GM18502 (cell line): ENCODE measurements around the gene PLXNB2.

Source experiments
- ATAC-seq: cut with Tn5 transposase; IDR thresholded peaks from one replicate; pipeline ENCODE4 v1.9.1; 2021; ENCODE audit warnings: mild to moderate bottlenecking; ENCODE audit not compliant: unreplicated experiment, poor library complexity

The PLXNB2 gene

DNA sequence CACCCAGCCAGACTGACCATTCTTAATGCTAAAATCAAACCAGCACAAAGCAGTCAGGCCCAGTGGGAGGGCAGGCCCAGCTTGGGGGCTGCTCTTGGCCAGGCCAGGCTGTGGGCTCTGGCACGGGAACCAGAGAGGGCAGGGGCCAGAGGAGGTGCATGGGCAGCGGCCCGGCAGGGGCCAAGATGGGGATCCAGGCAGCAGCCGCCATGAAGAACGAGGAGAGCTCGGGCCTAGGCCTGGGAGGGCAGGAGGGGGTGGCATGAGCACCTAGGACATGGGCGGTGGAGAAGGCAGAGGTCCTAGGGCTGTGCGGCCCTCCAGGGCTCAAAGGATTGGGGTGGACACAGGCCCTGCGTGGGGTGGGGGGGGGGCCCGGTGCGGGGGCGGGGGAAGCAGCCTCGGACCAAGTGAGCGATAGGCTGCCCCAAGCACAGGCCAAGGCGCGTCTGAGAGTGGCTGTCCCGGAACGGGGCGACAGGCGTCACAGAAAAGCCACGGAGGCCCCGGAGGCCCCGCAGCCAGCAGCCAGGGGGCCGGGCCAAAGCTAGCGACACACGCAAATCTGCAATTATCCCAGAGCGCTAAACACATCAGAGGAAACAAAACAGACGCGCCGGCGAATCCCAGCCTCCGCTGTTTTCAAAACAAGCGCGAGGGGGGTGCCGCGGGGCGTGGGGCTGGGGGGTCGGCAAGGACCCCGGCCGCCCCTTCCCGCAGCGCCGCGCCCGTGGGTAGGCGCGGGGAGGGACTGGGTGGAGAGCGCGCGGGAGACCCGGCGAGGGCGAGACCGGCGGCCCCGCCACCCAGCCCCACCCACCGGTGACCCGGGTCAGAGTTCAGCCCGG lies 8.3 kb downstream of the PLXNB2 start:
- ATAC-seq = no peak

DNA sequence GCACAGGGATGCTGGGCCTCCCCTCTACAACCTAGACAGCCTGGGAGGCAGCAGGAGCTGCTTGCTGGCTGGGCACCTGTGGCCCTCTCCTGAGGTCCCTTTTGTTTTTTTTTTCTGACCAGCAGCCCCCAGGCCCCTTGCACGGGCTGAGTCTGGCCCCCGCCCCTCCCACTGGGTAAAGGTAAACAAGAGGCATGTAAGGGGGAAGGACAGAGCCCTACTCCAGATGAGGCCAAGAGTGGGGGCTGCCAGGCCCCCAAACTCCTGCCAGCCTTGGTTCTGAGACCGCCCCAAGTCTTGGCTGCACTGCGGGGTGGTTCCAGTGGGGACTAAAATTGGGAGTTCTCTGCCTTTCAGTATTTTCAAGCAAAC lies 9.2 kb downstream of the PLXNB2 start:
- no peak for ATAC-seq

DNA sequence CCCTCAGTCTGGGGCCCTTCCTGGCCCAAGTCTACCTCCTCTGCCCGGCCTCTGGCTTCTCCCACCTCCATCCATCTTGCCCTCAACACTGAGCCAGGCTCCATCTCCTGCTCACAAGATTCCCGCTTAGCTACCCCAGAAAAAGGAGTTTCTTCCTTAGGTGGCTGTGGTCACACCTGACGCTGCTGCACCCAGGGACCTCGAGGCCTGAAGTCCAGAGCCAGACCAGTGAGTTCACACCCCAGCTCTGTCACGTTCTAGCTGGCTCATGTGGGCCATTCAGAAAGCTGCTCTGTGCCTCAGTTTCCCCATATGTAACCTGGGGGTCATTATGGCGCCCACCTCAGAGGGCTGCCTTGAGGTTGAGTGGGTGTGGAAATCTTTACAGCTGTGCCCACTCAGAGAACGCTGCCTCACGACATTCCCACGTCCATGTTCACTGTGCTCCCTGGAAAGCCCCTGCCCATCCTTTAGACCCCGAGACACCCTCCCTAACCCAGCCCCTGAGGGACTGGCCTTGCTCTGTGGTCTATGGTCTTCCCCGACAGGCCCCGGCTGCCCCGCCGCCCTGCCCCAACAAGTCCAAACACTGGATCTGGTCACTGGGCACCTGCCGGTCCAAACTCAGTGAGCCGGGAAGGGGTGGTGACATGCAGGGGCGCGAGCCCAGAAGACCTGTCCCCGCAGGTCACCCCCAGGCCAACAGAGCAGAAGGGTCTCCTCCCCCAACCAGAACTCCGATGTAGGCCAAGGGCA lies 9.8 kb downstream of the PLXNB2 start:
- ATAC-seq = no peak

DNA sequence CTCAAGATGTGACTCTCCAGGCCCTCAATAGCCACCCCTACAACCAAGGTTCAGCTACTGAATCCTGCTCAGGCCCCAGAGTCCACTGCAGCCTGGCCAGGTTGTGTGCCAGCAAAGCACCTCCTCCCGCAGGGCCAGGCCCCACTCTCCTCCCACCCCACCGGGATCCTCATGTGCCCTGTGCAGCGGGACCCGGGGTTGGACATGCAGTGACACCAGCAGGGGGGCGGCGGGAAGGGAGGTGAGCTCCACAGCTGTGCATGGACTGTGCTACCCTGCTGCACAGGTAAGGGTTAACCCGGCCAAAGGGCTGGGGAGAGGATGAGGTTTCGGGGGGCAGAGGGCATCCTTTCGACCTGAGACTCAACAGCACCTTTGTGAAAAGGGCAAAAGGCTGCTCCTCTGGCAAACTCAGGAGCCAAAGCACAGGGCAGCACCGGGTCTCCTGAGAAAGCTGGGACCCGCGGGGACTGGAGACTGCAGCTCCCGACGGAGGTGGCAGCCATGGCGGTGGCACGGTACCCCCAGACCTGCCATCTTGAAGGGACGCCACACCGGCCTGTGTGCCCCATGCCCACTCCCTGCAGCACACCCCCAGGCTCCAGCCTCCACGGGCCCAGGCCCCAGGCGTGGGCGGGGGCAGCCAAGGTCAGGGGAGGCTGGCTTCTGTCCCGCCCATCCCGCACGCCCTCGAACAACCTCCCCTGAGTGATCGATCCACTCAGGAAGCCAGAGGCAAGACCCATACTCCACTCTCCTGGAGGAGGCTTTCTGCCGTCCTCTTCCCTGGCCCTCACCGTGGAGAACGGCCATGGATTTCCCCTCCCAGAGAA lies 10.6 kb downstream of the PLXNB2 start:
- ATAC-seq = no peak

DNA sequence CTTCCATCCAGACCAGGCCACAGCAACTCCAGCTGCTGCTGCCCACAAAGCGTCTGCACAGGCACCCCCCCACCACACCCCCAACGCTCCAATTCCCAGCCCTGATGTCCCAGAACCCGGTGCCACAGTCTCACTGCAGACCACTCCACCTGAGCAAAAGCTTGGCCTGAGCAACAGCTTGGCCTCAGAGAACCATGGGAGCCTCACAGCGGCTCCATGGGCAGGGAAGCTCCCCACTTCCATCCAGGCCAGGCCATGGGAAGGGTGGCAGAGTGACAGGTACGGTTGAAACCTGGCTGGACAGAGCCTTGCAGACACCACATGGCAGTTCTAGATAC lies 13.2 kb downstream of the PLXNB2 start:
- ATAC-seq = no peak

DNA sequence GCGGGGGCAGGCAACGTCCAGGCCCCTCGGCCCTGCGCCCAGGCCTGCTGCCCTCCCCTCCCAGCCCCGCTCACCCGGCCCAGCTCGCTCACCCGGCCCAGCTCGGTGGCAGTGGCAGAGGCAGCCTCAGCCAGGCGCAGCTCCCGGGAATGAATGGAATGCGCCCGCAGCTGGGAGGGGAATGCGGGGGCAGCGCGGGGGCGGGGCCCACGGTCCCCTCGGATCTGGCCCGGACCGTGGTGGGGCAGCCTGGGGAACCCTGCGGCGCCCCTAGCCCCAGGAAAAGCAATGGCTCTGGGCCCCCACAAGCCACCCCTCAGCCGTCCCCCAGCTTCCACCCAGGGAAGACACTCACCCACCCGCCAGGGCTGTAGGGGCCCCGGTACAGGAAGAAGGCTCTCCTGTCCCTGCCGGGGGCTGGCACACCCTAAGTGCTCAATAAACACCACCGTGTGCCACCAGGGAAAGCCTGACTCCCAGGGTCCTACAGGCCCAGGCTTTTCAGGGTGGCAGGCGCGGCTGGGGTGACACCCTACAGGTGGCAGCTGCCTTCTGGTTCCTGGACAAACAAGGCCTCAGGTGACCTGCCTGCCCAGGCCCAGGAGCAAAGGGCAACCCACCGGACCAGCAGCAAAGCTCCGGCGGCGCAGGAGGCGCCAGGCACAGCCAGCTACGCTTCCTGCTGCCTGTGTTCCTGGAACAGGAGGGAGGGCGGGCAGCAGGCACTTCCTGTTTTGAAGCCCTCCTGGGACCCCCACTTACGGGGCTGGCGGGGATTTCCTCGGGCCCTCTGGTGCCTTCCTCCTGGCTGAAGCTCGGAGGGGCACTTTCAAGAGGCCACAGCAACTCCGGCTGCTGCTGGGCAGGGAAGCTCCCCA lies 13.8 kb downstream of the PLXNB2 start:
- ATAC-seq = no peak

DNA sequence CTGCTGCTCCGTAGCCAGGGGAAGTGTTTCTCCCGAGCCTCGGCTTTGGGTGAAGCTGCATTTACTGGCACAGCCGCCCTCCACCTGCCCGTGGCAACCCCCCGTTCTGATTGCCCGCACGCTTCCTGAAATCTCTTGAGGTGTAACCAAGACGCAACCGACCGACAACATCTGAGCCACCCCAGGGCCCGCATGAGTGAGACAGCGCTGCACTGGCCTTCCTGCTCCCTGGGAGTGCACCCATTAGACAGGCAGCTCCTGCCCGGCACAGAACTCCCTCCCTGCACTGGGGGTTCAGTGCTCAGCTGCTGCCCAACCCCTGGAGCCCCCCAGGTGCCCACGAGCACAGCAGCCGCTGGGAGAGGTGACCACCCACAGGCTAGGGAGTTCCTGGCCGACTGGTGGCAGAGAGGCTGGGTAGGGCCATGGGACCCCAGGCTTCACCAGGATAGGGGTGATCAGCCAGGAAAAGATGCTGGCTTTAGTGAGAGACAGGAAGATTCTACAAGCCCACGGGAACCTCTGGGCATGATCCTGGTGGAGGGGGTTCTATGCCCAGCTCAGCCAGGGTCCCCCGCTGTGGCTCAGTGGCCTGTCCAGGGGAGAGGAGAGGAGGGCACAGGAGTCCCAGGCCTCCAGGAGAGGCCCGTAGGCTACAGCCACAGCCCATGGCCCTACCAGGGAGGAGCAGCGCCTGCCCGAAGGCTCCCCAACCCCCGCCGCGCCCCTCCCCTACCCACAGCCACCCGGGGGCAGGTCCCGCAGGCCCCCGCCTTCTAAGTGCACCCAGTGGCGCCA lies 14.6 kb downstream of the PLXNB2 start:
- ATAC-seq = no peak

DNA sequence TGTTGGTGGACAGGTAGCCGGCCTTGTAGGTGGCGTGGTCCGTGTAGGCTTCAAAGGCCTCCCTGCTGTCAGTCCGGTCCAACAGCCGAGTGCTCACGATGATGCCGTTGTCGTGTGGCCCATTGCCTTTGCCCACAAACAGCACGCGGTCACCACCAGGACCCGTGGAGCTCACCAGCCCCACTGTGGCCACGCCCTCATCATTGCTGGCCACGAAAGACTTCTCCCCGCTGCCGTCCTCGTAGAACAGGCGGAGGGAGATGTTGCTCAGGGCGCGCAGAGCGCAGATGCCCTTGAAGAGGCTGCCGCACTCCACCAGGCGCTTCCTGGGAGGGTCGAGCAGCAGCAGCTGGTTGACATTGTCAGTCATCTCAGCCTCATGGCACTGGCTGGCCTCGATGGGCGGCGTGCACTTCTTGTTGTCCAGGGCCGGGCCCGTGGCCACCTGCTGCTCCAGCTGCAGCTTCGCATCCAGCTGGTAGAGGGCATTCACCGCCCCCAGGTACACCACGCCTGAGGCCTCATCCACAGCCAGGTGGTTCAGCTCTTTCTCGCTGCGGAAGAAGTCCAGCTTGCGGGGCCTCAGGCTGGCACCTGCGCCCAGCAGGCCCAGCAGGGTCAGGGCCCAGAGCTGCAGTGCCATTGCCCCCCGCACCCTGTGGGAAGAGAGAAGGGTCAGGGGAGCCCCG lies 17.4 kb downstream of the PLXNB2 start:
- ATAC-seq = no peak

DNA sequence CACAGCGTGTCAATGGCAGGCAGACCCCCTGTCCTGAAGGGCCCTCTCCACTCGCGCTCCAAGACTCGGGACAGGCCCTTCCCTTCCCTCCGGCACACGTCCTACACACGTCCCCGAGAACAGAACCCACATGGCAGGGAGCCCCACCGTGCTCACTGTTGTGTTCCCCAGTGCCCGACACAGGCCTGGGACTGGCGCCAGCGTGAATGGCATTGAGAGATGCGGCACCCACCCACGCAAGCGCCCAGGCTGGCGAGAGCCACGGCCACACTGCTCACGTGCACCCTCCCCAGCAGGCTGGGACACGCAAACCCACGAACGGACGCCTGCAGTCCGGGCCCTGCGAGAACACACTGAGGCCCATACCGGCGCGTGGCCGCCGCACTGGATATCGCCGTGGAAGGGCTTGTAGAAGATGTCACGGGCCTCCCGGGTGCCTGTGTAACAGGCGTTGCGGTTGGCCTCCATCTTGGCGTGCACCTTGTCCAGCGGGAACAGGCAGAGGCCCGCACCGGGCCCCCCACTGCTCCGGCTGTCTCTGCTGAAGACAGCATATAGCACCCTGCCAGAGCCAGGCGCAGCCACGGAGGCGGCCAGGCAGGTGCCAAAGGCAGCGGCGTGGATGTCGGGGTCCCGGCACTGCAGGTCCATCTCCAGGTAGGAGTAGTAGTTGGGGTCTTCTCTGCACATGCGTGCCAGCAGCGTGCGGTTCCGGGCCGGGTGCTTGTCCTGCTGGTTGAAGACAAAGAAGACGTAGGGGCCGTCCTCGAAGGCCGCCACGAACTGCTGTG lies 18.1 kb downstream of the PLXNB2 start:
- ATAC-seq = no peak

DNA sequence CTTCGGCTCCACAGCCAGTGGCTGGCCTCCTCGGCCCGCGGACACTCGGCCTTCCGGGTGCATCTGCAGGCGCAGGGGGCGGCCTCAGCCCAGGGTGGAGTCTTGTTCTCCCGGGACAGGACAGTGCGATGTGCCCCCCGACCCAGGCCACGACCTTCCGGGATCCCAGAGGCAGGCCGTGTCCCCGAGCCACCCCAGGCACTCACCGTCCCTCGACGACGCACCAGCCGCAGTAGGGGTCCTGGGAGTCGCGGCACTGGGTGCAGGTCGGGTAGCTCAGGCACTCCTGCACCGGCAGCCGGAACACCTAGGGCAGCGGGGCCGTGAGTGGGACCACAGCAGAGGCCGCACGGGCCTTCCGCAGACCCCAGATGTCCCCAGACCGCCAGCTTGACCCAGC lies 19.7 kb downstream of the PLXNB2 start:
- ATAC-seq = no peak

DNA sequence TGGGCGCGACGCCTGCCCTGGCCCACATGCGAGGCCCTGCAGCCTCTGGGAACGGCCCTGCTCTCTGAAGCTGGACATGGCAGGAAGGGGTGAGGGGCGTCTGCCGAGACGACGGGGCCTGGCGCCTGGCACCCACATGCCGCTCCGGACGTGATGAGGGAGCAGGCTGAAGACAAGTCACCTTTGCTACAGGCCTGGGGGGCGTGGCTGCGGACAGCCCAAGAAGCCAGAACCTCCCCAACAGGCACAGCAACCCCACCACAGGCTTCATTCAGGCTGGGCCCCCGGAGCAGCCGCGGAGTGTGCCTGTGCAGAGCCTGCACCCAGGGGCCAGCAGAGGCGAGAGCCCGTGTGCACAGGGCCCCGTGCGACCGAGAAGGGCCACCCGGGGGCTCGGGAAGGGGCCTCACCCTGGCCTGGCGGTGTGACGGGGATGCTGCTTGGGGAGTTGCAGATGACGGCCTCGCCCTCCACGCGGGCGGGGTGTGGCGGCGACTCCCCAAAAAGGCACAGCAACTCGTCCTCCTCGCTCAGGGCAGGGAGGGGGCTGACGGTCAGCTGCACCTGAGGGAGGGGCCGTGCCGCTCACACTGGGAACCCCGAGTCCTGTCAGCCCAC lies 20.6 kb downstream of the PLXNB2 start:
- ATAC-seq = no peak

DNA sequence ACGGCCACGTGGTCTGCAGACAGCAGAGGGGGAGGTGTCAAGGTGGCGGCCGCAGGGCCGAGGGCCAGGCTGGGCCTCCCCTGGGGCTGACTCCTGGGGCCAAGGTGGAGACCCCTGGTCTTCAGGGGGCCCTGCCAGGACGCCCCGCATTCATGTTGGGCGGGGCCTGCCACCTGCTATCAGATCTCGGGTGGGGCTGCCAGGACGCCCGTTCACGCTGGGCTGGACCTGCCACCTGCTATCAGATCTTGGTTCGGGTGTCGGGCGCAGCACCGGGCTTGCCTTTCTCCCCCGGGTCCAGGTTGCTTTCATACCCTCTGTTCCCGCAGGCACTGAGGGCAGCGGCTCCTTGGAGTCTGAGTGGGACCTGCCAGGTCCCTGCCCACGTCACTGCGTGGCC lies 21.2 kb downstream of the PLXNB2 start:
- ATAC-seq = no peak

DNA sequence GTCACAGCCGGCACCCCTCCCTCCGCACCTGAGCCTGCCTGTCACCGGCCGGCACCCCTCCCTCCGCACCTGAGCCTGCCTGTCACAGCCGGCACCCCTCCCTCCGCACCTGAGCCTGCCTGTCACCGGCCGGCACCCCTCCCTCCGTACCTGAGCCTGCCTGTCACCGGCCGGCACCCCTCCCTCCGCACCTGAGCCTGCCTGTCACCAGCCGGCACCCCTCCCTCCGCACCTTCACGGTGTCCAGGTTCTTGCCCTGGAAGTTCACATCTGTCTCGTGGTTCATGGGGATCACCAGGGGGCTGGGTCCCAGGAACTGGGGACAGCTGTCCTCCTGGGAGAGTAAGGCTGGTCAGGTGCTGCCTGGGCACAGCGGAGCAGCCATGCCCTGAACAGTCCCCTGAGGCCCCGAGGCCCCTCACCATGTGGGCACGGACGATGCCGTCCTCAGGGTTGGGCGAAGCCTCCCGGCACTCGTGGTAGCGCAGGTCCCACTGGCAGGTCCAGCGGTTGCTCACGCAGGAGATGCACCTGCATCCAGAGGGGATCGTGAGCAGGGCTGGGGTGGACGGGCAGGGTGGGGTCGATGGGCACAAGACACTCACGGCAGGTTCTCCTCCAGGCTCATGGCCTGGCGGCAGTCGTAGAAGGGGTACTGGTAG lies 21.7 kb downstream of the PLXNB2 start:
- no peak for ATAC-seq

DNA sequence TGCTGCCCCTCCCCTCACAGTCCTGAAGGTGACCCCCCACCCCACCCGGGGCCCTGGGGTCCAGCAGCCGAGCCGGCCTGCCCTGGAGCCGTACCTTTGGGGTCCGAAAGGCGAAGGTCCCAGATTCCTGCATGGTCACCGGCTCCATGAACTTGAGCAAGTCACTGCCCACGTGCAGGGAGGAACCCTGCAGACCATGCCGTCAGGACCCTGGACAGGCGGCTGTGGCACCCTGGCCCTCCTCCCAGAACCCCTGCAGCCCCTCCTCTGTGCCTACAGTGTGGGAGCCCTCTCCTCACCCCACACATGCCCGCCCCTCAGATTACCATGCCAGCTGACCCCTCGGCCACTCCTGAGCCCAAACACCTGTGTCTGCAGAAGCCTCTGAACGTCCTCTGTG lies 23.0 kb downstream of the PLXNB2 start:
- ATAC-seq = no peak

DNA sequence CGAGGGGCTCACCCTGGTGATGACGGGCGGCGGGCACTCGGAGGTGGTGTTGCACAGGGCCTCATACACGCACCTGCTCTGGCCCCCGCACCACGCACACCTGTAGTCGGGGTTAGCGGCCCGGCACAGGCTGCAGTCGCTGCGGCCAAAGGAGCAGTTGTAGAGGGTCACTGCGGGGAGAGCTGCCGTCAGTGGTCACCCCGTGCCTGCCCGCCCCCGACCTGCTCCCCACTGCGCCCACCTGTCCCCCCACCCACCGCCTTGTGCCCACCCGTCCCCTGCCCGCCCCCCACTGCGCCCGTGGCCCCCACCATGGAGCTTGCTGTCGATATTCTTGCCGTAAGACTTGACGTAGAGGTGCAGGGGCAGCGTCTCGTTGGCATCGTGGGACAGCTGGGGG lies 23.6 kb downstream of the PLXNB2 start:
- no peak for ATAC-seq

DNA sequence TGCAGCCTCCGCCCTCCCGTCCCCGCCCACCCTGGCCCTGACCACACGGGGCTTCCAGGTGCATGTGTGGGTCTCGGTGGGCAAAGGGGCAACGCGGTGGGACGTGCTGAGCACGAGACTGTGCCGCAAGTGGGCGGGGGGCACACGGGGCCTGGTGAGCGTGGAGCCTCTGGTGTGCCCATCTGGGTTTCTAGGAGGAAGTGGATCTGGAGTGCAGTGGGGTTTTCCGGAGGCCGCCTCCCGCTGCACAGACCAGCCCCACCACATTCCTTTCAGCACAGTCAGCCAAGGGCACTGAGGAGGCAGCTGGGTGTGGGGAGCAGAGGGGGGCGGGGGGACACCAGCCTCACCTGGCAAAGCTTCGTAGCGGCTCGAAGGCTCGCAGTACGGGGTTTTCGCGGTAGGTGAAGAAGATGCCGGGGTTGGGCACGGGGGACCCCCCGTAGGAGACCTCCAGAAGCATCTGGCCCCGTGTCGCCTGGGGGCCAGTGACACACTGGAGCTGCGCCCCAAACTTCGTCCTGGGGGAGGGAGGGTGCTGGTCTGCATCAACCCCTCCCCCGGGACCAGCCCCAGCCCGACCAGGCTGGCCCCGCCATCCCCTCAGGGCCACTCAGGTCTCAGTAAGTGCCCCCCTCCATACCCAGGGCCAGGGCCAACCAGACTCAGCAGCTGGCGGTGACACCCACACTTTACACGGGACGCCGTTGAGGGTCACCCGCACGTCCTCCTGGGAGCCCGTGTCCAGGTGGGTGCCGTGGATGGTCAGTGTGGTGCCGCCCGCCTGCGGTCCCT lies 24.9 kb downstream of the PLXNB2 start:
- no peak for ATAC-seq
